ENCODE measurements around the gene RAPGEF3. TPM values are rescaled to one million over a fixed set of nuclear protein-coding genes. Genes with fewer than 3 reads are reported as not detected.

RAPGEF3 gene
- total and polyA plus RNA-seq, 2 donors (not counting 1 experiment from before 2014, with no cell fraction given): 1.8 to 5.2 TPM

DNA sequence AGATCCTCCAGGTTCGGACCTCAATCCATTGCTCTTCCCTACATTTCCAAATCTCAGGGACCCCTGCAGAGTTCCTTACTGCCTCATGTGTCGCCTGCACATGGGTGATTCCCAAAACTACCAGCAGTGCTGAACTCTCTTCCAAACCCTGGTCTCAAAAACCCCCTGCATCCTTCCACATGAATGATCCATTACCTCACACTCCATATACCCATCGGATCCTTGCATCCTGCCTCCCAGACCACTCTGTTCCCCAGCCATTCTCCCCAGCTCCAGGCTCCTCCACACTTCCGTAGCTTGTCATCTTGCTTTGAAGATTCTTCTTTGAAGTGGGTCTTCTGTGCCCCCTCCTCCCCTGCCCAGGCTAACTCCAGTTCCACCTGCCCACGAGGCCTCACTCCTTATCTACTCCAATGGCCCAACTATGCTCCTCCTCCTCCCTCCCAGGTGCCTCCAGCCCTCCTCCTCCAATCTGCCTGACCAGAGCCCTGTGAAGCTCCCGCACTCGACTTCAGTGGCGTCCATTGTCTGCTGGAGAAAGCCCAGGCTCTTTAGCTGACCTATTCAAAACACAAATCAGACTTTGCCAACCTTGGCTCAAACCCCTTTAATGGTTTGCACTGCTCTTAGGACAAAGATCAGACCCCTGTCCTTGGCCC lies 13.8 kb downstream of the RAPGEF3 start:
- no peak for DNase-seq
- Histone ChIP-seq H3K27ac (ENCODE audit: low read length in 2 of 2) (no peak overlapping the region), H3K9ac (ENCODE audit: low read length) (no peak overlapping the region), H3K27me3 (replicated peaks in 1 of 4; ENCODE audit: control extremely low read depth in 1 of 4, control insufficient read depth in 3 of 4, insufficient read depth in 4 of 4, low read length in 3 of 4) (no peaks in the 10 kb centered on the region), H3K9me3 (ENCODE audit: control extremely low read depth in 1 of 3, control insufficient read depth in 2 of 3, insufficient read depth in 1 of 3, low read length in 2 of 3) (peaks cover 0 to 4% (median 0%) of the 10 kb centered on the region in 3 donors), H2AFZ (ENCODE audit: insufficient read depth, low read depth, low read length, poor library complexity, severe bottlenecking) (no peak overlapping the region), H3K79me2 (ENCODE audit: control insufficient read depth, insufficient read depth, low read length) (no peaks in the 10 kb centered on the region), H3K4me2 (replicated peaks; ENCODE audit: low read depth, low read length, poor library complexity, severe bottlenecking) (no peak overlapping the region), H3K4me3 (ENCODE audit: control extremely low read depth in 1 of 5, extremely low read depth in 1 of 5, insufficient read depth in 1 of 5, low read depth in 2 of 5, low read length in 4 of 5) (no peak overlapping the region), H3K4me1 (ENCODE audit: control insufficient read depth in 2 of 2, insufficient read depth in 2 of 2, low read length in 2 of 2) (peaks cover 38 to 60% of the 10 kb centered on the region in 2 donors), H4K20me1 (ENCODE audit: control insufficient read depth, insufficient read depth, low read length, poor library complexity, severe bottlenecking) (no peaks in the 10 kb centered on the region), H3K36me3 (replicated peaks in 1 of 2; ENCODE audit: control extremely low read depth in 1 of 2, control insufficient read depth in 1 of 2, extremely low read depth in 1 of 2, insufficient read depth in 2 of 2, low read length in 1 of 2) (no peaks in the 10 kb centered on the region)
- peaks cover 63% of the 10 kb centered on the region for H3K4me1 Mint-ChIP-seq
- CTCF ChIA-PET: interaction anchor here (0.8 to 15.0 kb wide), 12 partner anchors 12 to 204 kb away, joined by 3 to 515 read pairs (median 74); partner anchors contain the start of genes ENDOU, RAPGEF3, RPAP3 and SLC48A1
- no peak overlapping the region for H3K4me3 Mint-ChIP-seq
- no peak for ATAC-seq (ENCODE audit: low read depth)
- 93% methylated on average over 8 of the region's 8 CpGs for WGBS (ENCODE audit: insufficient coverage)
- peak overlapping the region; percentile 47 for H3K27ac Mint-ChIP-seq
- TF ChIP-seq EZH2 (IDR thresholded peaks at IDR 0.05; ENCODE audit: borderline replicate concordance, insufficient read depth, low read depth, low read length, poor library complexity, severe bottlenecking) (no peak), CTCF (IDR thresholded peaks at IDR 0.05) (no peak)
- intact Hi-C loops (cut with micrococcal nuclease): no loop called here
- no peaks in the 10 kb centered on the region for H3K9me3 Mint-ChIP-seq (ENCODE audit: insufficient read depth)
- POLR2A ChIA-PET: interaction anchor here (0.6 to 5.7 kb wide), 3 partner anchors 12 to 27 kb away, joined by 4 to 43 read pairs (median 7); partner anchors contain the start of gene RAPGEF3
- no peaks in the 10 kb centered on the region for H3K27me3 Mint-ChIP-seq
